Fibroblast of skin of right quadriceps (primary cell): ENCODE data around the gene DBH.
A peak's percentile ranks its signal among the peaks of the same experiment; 100 is the strongest.

Source experiments
- DNase-seq: peaks from one replicate; pipeline ENCODE4 v3.0.0-alpha.2; 2013

DBH gene

DNA sequence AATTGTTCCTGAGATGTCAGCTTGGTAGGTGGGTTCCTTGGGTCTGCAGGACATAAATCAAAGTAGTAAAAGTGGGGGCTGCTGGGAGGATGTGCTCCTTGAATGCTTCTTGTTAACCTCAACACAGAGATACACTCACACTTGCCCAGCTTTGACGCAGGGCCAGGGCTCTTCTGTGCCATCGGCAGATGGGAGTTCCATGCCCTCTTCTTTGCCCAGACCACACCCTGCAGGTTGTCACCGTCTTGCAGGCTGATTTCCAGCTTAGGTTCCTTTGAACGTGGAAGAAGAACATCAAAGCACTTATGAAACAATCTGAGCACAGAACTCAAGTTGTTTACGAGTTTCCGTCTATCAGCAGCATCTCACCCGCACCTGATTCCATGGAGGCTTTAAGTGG, 11.0 kb downstream of the DBH start:
- no peak for DNase-seq

GRCh38 chr9:133647765-133648469, 11.8 kb downstream of the DBH start:
- no peak for DNase-seq

DNA sequence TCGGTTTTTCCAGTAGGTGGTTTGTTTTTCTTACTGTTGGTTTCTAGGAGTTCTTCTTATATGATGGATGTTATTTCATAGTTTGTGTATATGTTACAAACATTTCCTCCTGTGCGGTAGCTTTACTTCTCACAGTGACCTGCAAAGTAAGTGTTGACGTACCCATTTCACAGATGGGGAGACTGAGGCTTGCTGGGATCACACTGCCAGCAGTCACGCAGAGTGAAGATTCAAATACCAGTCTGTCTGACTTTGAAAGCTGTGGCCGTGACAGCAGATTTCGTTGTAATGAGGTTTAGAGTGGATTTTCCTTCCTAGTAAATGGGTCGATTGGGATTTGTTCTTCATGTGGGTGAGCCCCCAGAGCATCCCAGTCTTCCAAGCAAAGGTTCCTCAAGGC, 13.0 kb downstream of the DBH start:
- no peak for DNase-seq

- DNase-seq = no peak
Measured at GRCh38 chr9:133650026-133650425, 13.9 kb downstream of the DBH start.

DNA sequence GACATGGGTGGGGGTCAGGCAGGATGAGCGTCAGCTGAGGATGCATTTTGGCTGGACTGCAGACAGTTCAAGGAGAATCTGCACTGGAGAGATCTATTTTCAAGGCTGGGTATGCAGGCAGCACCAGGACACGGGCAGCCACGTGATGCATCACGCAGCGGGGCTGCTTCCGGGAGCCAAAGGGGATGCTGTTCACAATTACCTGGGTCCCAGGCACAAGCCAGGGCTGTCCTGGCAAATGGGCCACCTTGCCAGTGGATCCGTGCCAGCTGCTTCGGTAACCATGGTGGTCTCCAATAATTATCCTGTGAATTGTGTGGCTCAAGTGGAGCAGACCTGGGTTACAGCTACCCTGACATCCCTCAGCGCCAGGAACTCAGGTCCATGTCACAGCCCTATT, 17.5 kb downstream of the DBH start:
- no peak for DNase-seq

DNA sequence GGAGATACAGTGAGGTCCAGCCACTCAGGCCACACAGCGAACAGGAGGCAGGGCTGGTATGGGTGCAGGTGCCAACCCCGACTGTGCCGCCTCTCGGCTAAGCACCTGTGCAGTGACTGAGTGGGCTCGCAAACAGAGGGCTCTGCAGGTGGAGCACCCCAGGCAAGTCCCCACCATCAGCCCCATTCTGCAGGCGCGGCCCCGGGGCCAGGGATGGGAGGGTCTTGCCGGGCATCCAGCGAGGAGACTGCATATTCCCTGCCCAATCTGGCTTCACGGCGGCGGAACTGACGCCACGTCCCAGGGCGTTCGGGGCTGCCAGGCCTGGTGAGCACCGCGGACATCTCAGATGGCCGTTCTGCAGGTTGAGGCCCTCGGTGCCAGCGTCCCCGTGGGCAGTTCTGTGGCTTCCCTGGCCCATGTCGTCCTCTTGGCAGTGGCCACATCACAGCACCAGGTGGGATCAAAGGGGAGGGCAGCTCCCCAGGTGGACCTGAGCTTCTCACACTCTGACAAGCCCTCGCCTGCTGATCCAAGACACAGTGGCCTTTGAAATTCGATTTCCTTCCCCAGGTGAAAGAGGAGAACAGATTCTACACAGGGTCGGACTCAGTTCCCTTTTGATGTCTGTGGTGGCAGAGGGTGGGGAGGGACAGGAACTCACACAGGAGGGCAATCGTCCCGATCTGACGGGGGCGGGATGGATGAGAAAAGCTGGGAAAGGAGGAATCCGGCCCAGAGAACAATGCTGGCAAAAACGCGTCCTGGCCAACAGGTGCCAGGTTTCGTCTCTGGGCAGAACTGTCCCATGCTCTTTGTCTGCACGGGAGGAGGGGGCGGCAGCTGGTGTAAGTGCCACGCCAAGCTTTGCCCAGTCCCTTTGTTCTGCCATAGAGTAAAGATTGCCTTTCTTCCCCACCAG, 18.8 kb downstream of the DBH start:
- DNase-seq = no peak

DNA sequence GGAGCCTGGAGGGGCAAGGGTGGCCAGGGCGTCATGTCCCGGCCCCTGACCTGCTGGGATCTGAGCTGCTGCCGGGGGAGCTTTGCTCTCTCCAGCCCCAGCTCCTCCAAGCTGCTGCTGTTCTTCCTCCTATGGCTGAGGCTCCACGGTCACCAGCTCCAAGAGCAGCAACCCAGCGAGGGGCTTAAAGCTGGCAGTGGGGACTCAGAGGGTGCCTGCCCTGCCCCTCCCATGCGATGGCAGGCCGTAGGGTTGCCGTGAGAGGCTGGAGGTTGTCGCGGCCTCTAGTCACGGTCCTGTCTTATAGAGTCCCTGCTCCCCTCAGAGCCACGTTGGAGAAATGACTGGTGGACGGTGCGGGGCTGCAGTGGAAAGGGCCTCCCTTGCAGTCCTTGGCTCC, 19.5 kb downstream of the DBH start:
- no peak for DNase-seq

- no peak for DNase-seq
Measured at GRCh38 chr9:133656211-133657119, 20.3 kb downstream of the DBH start.

DNA sequence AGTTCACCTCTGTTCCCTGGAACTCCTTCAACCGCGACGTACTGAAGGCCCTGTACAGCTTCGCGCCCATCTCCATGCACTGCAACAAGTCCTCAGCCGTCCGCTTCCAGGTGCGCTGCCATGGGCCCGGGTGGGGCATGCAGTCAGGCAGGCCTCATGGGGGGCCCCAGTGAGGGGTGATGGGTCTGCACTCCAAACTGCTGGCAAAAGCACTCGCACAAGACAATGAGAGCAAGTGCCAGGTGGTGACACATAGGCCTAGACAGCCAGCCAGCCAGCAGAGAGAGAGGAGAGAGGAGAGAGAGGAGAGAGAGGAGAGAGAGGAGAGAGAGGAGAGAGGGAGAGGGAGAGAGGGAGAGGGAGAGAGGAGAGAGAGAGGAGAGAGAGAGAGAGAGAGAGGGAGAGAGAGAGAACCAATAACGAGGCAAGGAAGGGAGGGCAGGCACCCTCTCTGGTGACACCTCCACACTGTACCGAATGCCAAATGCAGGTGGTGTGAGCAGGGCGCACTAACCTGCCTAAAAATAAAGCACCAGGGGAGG, 21.0 kb downstream of the DBH start:
- DNase-seq = no peak

- DNase-seq = peak; percentile 8
Measured at GRCh38 chr9:133658442-133659431, 22.6 kb downstream of the DBH start.

- no peak for DNase-seq
Measured at GRCh38 chr9:133659516-133659915, 23.4 kb downstream of the DBH start.

DNA sequence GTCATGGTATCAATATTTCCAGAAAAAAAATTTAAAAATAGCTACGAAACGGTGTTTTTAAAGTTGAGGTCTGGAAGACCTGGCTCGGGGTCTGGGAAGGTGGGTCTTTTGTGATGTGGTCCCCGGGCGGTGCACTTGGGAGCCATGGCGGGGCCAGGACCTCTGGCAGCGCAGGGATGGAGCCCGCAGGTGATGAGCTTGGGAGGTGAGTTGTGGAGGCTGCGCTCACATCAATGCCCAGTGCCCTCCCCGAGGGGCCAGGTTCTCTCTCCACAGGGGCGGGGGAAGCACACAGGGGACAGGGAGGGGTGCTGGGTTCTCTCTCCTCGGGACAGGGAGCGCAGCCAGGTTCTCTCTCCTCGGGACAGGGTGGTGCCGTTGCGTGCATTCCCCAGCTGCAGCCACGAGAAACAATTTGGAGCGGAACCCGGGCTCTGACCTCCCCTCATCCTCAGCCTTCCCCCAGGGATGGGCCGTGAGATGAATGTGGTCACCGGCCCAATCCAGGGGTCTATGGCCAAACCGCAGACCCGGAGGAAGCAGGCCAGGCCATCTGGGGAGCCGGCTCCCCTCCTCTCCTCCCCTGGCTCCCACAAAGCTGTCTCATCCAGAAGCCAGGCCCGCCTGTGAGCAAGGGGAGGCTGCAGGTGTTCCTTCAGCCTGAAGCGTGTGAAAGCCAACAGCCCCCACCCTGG, 25.8 kb downstream of the DBH start:
- no peak for DNase-seq

GRCh38 chr9:133664173-133665050, 28.2 kb downstream of the DBH start:
- no peak for DNase-seq

GRCh38 chr9:133665096-133665495, 28.9 kb downstream of the DBH start:
- no peak for DNase-seq

DNA sequence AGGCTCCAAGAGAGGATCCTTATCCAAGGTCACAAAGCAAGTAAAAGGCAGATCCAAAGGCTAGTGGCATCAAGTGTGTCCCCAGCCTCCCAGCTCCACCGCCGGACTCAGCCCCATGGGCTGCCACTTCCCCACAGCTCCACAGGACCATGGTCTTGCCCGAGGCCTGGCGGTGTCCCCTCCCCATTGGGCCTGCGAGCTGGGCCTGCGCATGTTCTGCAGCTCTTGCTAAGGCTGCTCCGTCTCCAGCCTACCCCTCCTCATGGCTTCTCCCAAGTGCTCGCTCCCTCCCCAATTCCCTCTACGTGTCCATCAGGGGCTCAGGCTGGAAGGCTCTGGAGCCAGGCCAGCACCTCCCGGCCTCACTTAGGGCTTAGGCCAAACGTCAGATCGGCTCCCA, 29.4 kb downstream of the DBH start:
- no peak for DNase-seq

- DNase-seq = no peak
Measured at GRCh38 chr9:133666387-133666786, 30.2 kb downstream of the DBH start.

DNA sequence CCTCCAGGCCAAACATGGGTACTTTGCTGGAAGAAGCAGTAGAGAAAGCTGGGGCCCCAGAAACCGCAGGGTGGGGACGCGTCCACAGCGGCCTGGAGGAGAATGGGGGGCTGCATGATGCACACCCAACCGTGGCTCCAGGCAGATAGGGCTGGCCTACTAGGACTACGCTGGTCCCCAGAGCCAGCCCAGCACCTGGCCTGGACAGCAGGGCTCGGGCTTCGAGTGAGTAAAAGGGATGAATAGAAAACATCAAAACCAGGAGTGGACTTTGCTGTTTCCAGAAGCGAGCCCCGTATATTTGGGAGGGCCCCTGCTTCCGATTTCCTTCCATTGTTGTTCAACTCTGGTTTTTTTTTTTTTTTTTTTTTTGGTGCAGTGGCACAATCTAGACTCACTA, 30.7 kb downstream of the DBH start:
- DNase-seq = no peak

DNA sequence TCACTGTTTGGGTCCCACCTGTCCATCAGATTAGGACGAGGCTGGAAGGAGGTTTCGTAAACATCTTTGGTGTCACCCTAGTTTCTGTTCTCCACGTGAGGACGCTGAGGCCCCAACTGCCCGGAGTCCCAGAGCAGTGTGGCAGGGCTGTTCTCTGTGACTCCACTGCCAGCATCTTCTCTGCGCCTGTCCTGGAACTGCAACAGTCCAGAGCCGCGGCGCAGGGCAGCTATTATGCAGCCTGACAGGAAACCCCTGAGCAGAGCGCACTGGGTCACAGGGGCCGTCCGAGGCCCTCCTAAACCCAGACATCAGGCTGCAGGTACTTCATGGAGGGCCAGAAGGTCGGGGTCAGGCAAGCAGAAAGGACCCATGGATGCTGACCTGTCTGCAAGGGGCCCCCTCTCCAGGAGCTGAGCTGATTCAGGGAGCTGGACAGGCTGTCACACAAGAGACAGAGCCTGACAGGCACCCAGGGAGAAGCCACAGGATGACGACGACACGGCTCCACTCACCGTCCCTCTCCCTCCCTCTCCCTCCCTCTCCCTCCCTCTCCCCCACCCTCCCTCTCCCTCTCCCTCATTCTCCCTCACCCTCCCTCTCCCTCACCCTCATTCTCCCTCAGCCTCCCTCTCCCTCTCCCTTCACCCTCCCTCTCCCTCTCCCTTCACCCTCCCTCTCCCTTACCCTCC, 31.7 kb downstream of the DBH start:
- DNase-seq = no peak

DNA sequence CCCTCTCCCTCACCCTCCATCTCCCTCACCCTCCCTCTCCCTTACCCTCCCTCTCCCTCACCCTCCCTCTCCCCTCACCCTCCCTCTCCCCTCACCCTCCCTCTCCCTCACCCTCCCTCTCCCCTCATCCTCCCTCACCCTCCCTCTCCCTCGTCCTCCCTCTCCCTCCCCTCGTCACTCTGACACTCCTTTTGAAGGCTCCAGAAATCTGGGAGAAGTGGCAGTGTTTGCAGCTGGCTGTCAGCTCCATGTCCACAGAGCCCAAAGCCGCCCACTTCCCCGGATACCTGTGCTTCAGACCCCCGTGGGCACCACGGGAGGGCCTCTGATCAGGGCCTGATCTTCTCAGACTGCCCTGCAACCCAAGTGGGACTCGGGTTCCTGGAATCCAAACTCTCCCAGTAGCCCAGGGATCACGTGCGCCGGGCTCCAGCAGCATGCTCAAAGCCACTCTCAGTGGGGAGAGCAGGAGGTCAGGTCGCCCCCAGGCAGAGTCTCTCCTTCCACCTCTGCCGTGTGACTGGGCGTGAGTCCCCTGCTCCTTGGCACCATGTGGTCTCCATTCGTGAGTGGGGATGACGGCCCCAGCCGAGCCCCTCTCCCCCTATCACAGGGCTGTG, 33.1 kb downstream of the DBH start:
- no peak for DNase-seq
